GM23338 (cell line): ENCODE data around the gene FAM131A. TPM values are rescaled to one million over a fixed set of nuclear protein-coding genes. Genes with fewer than 3 reads are reported as not detected.

Experiments
- ATAC-seq: fragments of 200-7000 bp; cut with Tn5 transposase; 3 replicates; pipeline ENCODE4 v1.9.1; 2020
- DNase-seq: peaks from one replicate; pipeline ENCODE4 v3.0.0-alpha.2; 2015; ENCODE audit warnings: low spot score
- H2AFZ ChIP-seq: fragments of 200-600 bp; sonication (generic); 2 replicates; pipeline ENCODE4 v1.8.0; 2016; ENCODE audit warnings: antibody characterized with exemption, mild to moderate bottlenecking, moderate library complexity
- H3F3A ChIP-seq: fragments of 200-600 bp; sonication (generic); replicated peaks from 2 replicates; pipeline ENCODE4 v1.8.0; 2017; ENCODE audit warnings: antibody characterized with exemption, mixed run types, low read depth
- H3K27ac ChIP-seq: fragments of 200-600 bp; sonication (generic); 2 replicates; pipeline ENCODE4 v1.6.1; 2016; ENCODE audit warnings: low read depth
- H3K27me3 ChIP-seq: fragments of 200-600 bp; sonication (generic); 2 replicates; pipeline ENCODE4 v1.8.0; 2016; ENCODE audit warnings: mild to moderate bottlenecking, mixed run types, moderate library complexity; ENCODE audit not compliant: insufficient read depth
- H3K36me3 ChIP-seq: fragments of 200-600 bp; sonication (generic); 2 replicates; pipeline ENCODE4 v1.8.0; 2016; ENCODE audit warnings: mild to moderate bottlenecking; ENCODE audit not compliant: insufficient read depth
- H3K4me1 ChIP-seq: fragments of 200-600 bp; sonication (generic); 2 replicates; pipeline ENCODE4 v1.8.0; 2016; ENCODE audit warnings: mild to moderate bottlenecking, moderate library complexity; ENCODE audit not compliant: insufficient read depth
- H3K4me2 ChIP-seq: fragments of 200-600 bp; sonication (generic); 2 replicates; pipeline ENCODE4 v1.7.1; 2017; ENCODE audit warnings: mixed run types
- H3K4me3 ChIP-seq: fragments of 200-600 bp; sonication (generic); 2 replicates; pipeline ENCODE4 v1.6.1; 2016; ENCODE audit warnings: mixed run types
- H3K79me2 ChIP-seq: fragments of 200-600 bp; sonication (generic); replicated peaks from 2 replicates; pipeline ENCODE4 v1.8.0; 2017; ENCODE audit warnings: mild to moderate bottlenecking; ENCODE audit not compliant: insufficient read depth
- H3K9me2 ChIP-seq: fragments of 200-600 bp; sonication (generic); 2 replicates; pipeline ENCODE4 v1.8.0; 2017; ENCODE audit not compliant: insufficient read depth
- H4K20me1 ChIP-seq: fragments of 200-600 bp; sonication (generic); replicated peaks from 2 replicates; pipeline ENCODE4 v1.8.0; 2017; ENCODE audit warnings: mild to moderate bottlenecking; ENCODE audit not compliant: insufficient read depth
- H3K27ac Mint-ChIP-seq: 2 replicates; pipeline ENCODE4 v1.8.0; 2020; ENCODE audit warnings: inconsistent platforms, mild to moderate bottlenecking, moderate library complexity, mixed read lengths
- H3K27me3 Mint-ChIP-seq: 3 replicates; pipeline ENCODE4 v1.8.0; 2022; ENCODE audit warnings: low read depth, mild to moderate bottlenecking, moderate library complexity, mixed read lengths, inconsistent platforms; ENCODE audit not compliant: insufficient read depth, poor library complexity
- H3K36me3 Mint-ChIP-seq: 3 replicates; pipeline ENCODE4 v1.8.0; 2021; ENCODE audit warnings: low read depth, mild to moderate bottlenecking, inconsistent platforms, moderate library complexity, mixed read lengths
- H3K4me1 Mint-ChIP-seq: 3 replicates; pipeline ENCODE4 v1.8.0; 2020; ENCODE audit warnings: mild to moderate bottlenecking, inconsistent platforms, mixed read lengths
- H3K4me3 Mint-ChIP-seq: 3 replicates; pipeline ENCODE4 v1.8.0; 2021; ENCODE audit warnings: moderate library complexity, mild to moderate bottlenecking, inconsistent platforms, mixed read lengths
- H3K9me3 Mint-ChIP-seq: 3 replicates; pipeline ENCODE4 v1.8.0; 2020; ENCODE audit warnings: moderate library complexity, mild to moderate bottlenecking, inconsistent platforms, mixed read lengths
- CREB1 ChIP-seq: fragments of 250-450 bp; sonication (Bioruptor Pico); IDR thresholded peaks from 2 replicates; pipeline ENCODE4 v1.5.0; 2020; ENCODE audit warnings: low read depth, mild to moderate bottlenecking, moderate library complexity
- ETS1 ChIP-seq: IDR thresholded peaks from 2 replicates; pipeline ENCODE4 v1.6.1; 2016; ENCODE audit warnings: antibody characterized with exemption
- EZH2 ChIP-seq: fragments of 200-600 bp; sonication (generic); IDR thresholded peaks from one replicate; pipeline ENCODE4 v1.8.0; 2017; ENCODE audit warnings: antibody characterized with exemption, mild to moderate bottlenecking, low read depth; ENCODE audit not compliant: unreplicated experiment
- EZH2phosphoT487 ChIP-seq: fragments of 200-600 bp; sonication (generic); IDR thresholded peaks from one replicate; pipeline ENCODE4 v1.8.1; 2018; ENCODE audit warnings: antibody characterized with exemption; ENCODE audit not compliant: unreplicated experiment
- JUNB ChIP-seq: IDR thresholded peaks from one replicate; pipeline ENCODE4 v1.6.1; 2016; ENCODE audit warnings: antibody characterized with exemption; ENCODE audit not compliant: unreplicated experiment
- NANOG ChIP-seq: IDR thresholded peaks from 2 replicates; pipeline ENCODE4 v1.6.1; 2016; ENCODE audit warnings: antibody characterized with exemption, borderline replicate concordance
- POLR2AphosphoS5 ChIP-seq: IDR thresholded peaks from 2 replicates; pipeline ENCODE4 v1.6.1; 2016; ENCODE audit warnings: antibody characterized with exemption, low read depth
- STAT1 ChIP-seq: IDR thresholded peaks from one replicate; pipeline ENCODE4 v1.6.1; 2016; ENCODE audit warnings: antibody characterized with exemption; ENCODE audit not compliant: unreplicated experiment
- ZNF114 ChIP-seq: fragments of 250-450 bp; sonication (Bioruptor Pico); IDR thresholded peaks from 2 replicates; pipeline ENCODE4 v1.5.0; 2020; ENCODE audit warnings: mild to moderate bottlenecking, moderate library complexity
- ZNF331 ChIP-seq: fragments of 250-450 bp; sonication (Bioruptor Pico); IDR thresholded peaks from 2 replicates; pipeline ENCODE4 v1.5.0; 2020; ENCODE audit warnings: low read depth, mild to moderate bottlenecking, moderate library complexity
- polyA plus RNA-seq: library from polyadenylated mRNA; unstranded; fragments of >200 nt; fragmentation: Nextera tagmentation; extraction: Ambion mirVana; gene quantifications from 2 replicates; pipeline ENCODE4 v1.2.1, GENCODE V29; 2016
- total RNA-seq: library from RNA; depleted of rRNA; stranded (reverse); fragments of >200 nt; shearing (Covaris generic); gene quantifications from 2 replicates; pipeline ENCODE4 v1.2.3, GENCODE V29; 2014
- TF ChIP-seq, protein P1 (sequence below): IDR thresholded peaks from one replicate; pipeline ENCODE4 v1.6.1; 2018; ENCODE audit warnings: antibody characterized with exemption; ENCODE audit not compliant: unreplicated experiment
- TF ChIP-seq, protein P2 (sequence below): fragments of 250-450 bp; sonication (Bioruptor Pico); IDR thresholded peaks from 2 replicates; pipeline ENCODE4 v1.5.0; 2020; ENCODE audit warnings: mild to moderate bottlenecking, moderate library complexity
- TF ChIP-seq, protein P3 (sequence below), 2 experiments: fragments of 200-600 bp in 1 of 2; sonication (generic) in 1 of 2; conservative IDR thresholded peaks; 2 replicates each; pipeline versions ENCODE4 v1.5.1 to v1.6.1; 2016 to 2017; ENCODE audit warnings: antibody characterized with exemption in 2 of 2, low read depth in 2 of 2, mild to moderate bottlenecking in 2 of 2, moderate library complexity in 1 of 2

FAM131A gene
- total and polyA plus RNA-seq, 2 experiments from 2014 or later: 6.7 to 31.8 TPM

- H3K27me3 Mint-ChIP-seq: peaks cover 22% of the 10 kb centered on the region
- Histone ChIP-seq H3K27me3 (peaks cover 8% of the 10 kb centered on the region), H3F3A (peaks cover 11% of the 10 kb centered on the region; the same call in 1 of the 2 replicates), H3K4me2 (no peak overlapping the region), H3K36me3 (peaks cover 7% of the 10 kb centered on the region), H3K4me3 (no peak overlapping the region), H3K4me1 (peaks cover 41% of the 10 kb centered on the region), H3K79me2 (no peaks in the 10 kb centered on the region), H3K9me2 (no peaks in the 10 kb centered on the region), H4K20me1 (peaks cover 14% of the 10 kb centered on the region; the same call in 1 of the 2 replicates), H3K27ac (no peak overlapping the region), H2AFZ (no peak overlapping the region)
- ATAC-seq (no peak), DNase-seq (no peak)
- H3K9me3 Mint-ChIP-seq: no peaks in the 10 kb centered on the region
- H3K4me3 Mint-ChIP-seq: no peak overlapping the region
- H3K36me3 Mint-ChIP-seq: peaks cover 17% of the 10 kb centered on the region
- TF ChIP-seq, protein P1, sequence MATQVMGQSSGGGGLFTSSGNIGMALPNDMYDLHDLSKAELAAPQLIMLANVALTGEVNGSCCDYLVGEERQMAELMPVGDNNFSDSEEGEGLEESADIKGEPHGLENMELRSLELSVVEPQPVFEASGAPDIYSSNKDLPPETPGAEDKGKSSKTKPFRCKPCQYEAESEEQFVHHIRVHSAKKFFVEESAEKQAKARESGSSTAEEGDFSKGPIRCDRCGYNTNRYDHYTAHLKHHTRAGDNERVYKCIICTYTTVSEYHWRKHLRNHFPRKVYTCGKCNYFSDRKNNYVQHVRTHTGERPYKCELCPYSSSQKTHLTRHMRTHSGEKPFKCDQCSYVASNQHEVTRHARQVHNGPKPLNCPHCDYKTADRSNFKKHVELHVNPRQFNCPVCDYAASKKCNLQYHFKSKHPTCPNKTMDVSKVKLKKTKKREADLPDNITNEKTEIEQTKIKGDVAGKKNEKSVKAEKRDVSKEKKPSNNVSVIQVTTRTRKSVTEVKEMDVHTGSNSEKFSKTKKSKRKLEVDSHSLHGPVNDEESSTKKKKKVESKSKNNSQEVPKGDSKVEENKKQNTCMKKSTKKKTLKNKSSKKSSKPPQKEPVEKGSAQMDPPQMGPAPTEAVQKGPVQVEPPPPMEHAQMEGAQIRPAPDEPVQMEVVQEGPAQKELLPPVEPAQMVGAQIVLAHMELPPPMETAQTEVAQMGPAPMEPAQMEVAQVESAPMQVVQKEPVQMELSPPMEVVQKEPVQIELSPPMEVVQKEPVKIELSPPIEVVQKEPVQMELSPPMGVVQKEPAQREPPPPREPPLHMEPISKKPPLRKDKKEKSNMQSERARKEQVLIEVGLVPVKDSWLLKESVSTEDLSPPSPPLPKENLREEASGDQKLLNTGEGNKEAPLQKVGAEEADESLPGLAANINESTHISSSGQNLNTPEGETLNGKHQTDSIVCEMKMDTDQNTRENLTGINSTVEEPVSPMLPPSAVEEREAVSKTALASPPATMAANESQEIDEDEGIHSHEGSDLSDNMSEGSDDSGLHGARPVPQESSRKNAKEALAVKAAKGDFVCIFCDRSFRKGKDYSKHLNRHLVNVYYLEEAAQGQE: no peak
- TF ChIP-seq EZH2phosphoT487 (no peak), POLR2AphosphoS5 (no peak), STAT1 (no peak), ZNF331 (CRISPR knock-in tag) (no peak), CREB1 (CRISPR knock-in tag) (no peak), EZH2 (no peak), NANOG (no peak), ETS1 (no peak), ZNF114 (CRISPR knock-in tag) (no peak), JUNB (no peak)
- TF ChIP-seq, protein P2, sequence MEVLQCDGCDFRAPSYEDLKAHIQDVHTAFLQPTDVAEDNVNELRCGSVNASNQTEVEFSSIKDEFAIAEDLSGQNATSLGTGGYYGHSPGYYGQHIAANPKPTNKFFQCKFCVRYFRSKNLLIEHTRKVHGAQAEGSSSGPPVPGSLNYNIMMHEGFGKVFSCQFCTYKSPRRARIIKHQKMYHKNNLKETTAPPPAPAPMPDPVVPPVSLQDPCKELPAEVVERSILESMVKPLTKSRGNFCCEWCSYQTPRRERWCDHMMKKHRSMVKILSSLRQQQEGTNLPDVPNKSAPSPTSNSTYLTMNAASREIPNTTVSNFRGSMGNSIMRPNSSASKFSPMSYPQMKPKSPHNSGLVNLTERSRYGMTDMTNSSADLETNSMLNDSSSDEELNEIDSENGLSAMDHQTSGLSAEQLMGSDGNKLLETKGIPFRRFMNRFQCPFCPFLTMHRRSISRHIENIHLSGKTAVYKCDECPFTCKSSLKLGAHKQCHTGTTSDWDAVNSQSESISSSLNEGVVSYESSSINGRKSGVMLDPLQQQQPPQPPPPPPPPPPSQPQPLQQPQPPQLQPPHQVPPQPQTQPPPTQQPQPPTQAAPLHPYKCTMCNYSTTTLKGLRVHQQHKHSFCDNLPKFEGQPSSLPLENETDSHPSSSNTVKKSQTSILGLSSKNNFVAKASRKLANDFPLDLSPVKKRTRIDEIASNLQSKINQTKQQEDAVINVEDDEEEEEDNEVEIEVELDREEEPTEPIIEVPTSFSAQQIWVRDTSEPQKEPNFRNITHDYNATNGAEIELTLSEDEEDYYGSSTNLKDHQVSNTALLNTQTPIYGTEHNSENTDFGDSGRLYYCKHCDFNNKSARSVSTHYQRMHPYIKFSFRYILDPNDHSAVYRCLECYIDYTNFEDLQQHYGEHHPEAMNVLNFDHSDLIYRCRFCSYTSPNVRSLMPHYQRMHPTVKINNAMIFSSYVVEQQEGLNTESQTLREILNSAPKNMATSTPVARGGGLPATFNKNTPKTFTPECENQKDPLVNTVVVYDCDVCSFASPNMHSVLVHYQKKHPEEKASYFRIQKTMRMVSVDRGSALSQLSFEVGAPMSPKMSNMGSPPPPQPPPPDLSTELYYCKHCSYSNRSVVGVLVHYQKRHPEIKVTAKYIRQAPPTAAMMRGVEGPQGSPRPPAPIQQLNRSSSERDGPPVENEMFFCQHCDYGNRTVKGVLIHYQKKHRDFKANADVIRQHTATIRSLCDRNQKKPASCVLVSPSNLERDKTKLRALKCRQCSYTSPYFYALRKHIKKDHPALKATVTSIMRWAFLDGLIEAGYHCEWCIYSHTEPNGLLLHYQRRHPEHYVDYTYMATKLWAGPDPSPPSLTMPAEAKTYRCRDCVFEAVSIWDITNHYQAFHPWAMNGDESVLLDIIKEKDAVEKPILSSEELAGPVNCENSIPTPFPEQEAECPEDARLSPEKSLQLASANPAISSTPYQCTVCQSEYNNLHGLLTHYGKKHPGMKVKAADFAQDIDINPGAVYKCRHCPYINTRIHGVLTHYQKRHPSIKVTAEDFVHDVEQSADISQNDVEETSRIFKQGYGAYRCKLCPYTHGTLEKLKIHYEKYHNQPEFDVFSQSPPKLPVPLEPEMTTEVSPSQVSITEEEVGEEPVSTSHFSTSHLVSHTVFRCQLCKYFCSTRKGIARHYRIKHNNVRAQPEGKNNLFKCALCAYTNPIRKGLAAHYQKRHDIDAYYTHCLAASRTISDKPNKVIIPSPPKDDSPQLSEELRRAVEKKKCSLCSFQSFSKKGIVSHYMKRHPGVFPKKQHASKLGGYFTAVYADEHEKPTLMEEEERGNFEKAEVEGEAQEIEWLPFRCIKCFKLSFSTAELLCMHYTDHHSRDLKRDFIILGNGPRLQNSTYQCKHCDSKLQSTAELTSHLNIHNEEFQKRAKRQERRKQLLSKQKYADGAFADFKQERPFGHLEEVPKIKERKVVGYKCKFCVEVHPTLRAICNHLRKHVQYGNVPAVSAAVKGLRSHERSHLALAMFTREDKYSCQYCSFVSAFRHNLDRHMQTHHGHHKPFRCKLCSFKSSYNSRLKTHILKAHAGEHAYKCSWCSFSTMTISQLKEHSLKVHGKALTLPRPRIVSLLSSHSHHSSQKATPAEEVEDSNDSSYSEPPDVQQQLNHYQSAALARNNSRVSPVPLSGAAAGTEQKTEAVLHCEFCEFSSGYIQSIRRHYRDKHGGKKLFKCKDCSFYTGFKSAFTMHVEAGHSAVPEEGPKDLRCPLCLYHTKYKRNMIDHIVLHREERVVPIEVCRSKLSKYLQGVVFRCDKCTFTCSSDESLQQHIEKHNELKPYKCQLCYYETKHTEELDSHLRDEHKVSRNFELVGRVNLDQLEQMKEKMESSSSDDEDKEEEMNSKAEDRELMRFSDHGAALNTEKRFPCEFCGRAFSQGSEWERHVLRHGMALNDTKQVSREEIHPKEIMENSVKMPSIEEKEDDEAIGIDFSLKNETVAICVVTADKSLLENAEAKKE: no peak
- TF ChIP-seq, protein P3, sequence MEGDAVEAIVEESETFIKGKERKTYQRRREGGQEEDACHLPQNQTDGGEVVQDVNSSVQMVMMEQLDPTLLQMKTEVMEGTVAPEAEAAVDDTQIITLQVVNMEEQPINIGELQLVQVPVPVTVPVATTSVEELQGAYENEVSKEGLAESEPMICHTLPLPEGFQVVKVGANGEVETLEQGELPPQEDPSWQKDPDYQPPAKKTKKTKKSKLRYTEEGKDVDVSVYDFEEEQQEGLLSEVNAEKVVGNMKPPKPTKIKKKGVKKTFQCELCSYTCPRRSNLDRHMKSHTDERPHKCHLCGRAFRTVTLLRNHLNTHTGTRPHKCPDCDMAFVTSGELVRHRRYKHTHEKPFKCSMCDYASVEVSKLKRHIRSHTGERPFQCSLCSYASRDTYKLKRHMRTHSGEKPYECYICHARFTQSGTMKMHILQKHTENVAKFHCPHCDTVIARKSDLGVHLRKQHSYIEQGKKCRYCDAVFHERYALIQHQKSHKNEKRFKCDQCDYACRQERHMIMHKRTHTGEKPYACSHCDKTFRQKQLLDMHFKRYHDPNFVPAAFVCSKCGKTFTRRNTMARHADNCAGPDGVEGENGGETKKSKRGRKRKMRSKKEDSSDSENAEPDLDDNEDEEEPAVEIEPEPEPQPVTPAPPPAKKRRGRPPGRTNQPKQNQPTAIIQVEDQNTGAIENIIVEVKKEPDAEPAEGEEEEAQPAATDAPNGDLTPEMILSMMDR (conservative IDR thresholded peaks at IDR 0.05; ENCODE audit: low read depth in 2 of 2): no peak
- no peak overlapping the region for H3K27ac Mint-ChIP-seq
- H3K4me1 Mint-ChIP-seq: peaks cover 54% of the 10 kb centered on the region
Measured at GRCh38 chr3:184372911-184373310, 35.5 kb downstream of the FAM131A start.
